ENCODE results near the gene PALLD. TPM values are rescaled to one million over a fixed set of nuclear protein-coding genes. Genes with fewer than 3 reads are reported as not detected.
A peak's percentile ranks its signal among the peaks of the same experiment; 100 is the strongest.

The PALLD gene
- total RNA-seq, 4 donors from 2014 or later: 1,036 to 2,270 (median 2,202) TPM

- no peak for ATAC-seq
- WGBS, 2 donors (ENCODE audit: low coverage in 1 of 2): 92% methylated on average over 7 to 8 of the region's 8 CpGs
These were observed 121.9 kb downstream of the PALLD start for GRCh38 chr4:168618577-168619265.

GRCh38 chr4:168619266-168619631 is 122.4 kb downstream of the PALLD start:
- H3K36me3 ChIP-seq: no peaks in the 10 kb centered on the region
- H3K4me3 ChIP-seq: no peak overlapping the region
- H3K27me3 ChIP-seq: no peaks in the 10 kb centered on the region
- no peak overlapping the region for H3K27ac ChIP-seq
- no peaks in the 10 kb centered on the region for H3K9me3 ChIP-seq
- no peak for ATAC-seq
- peaks cover 2 to 30% (median 4%) of the 10 kb centered on the region in 3 donors for H3K4me1 ChIP-seq
- TF ChIP-seq POLR2AphosphoS5 (IDR thresholded peaks at IDR 0.05) (no peak), CTCF (IDR thresholded peaks at IDR 0.05) (no peak), POLR2A (IDR thresholded peaks at IDR 0.05) (no peak)

More at GRCh38 chr4:168618577-168619265, 121.9 kb downstream of the PALLD start:
- TF ChIP-seq POLR2A (IDR thresholded peaks at IDR 0.05) (no peak), EP300 (IDR thresholded peaks at IDR 0.05) (no peak), CTCF (IDR thresholded peaks at IDR 0.05) (no peak)
- no peaks in the 10 kb centered on the region for H3K9me3 ChIP-seq
- no peak overlapping the region for H3K4me3 ChIP-seq
- H3K27ac ChIP-seq: no peak overlapping the region
- H3K36me3 ChIP-seq: no peaks in the 10 kb centered on the region
- H3K4me1 ChIP-seq: peaks cover 2 to 30% (median 4%) of the 10 kb centered on the region in 3 donors
- no peaks in the 10 kb centered on the region for H3K27me3 ChIP-seq

- Histone ChIP-seq H3K4me1 (peaks cover 2 to 23% (median 4%) of the 10 kb centered on the region in 3 donors), H3K27me3 (no peaks in the 10 kb centered on the region), H3K9me3 (no peaks in the 10 kb centered on the region), H3K36me3 (no peaks in the 10 kb centered on the region), H3K4me3 (no peak overlapping the region), H3K27ac (peak overlapping the region; percentile 53 to 69 (median 62))
- 68 to 69% methylated on average over 7 to 9 of the region's 9 CpGs for WGBS, 2 donors (ENCODE audit: low coverage in 1 of 2)
- ATAC-seq: peak; percentile 73
- TF ChIP-seq POLR2AphosphoS5 (IDR thresholded peaks at IDR 0.05) (no peak), EP300 (IDR thresholded peaks at IDR 0.05) (no peak), CTCF (IDR thresholded peaks at IDR 0.05) (no peak), POLR2A (IDR thresholded peaks at IDR 0.05) (no peak)
These were observed 125.1 kb downstream of the PALLD start for GRCh38 chr4:168621806-168622589.

GRCh38 chr4:168622600-168622999 is 125.7 kb downstream of the PALLD start:
- no peaks in the 10 kb centered on the region for H3K36me3 ChIP-seq
- ATAC-seq: no peak
- peak overlapping the region; percentile 53 to 69 (median 62) for H3K27ac ChIP-seq
- no peak overlapping the region for H3K4me3 ChIP-seq
- TF ChIP-seq EP300 (IDR thresholded peaks at IDR 0.05): no peak
- no peak for TF ChIP-seq CTCF (IDR thresholded peaks at IDR 0.05)
- no peak for TF ChIP-seq POLR2AphosphoS5 (IDR thresholded peaks at IDR 0.05)
- no peak for TF ChIP-seq POLR2A (IDR thresholded peaks at IDR 0.05)
- no peaks in the 10 kb centered on the region for H3K9me3 ChIP-seq
- peaks cover 2 to 23% (median 4%) of the 10 kb centered on the region in 3 donors for H3K4me1 ChIP-seq
- WGBS, 2 donors (ENCODE audit: low coverage in 1 of 2): 79 to 85% methylated on average over 4 of the region's 5 CpGs
- H3K27me3 ChIP-seq: no peaks in the 10 kb centered on the region

GRCh38 chr4:168623011-168623410 is 126.2 kb downstream of the PALLD start:
- no peaks in the 10 kb centered on the region for H3K36me3 ChIP-seq
- H3K27me3 ChIP-seq: no peaks in the 10 kb centered on the region
- ATAC-seq: no peak
- TF ChIP-seq CTCF (IDR thresholded peaks at IDR 0.05) (no peak), POLR2A (IDR thresholded peaks at IDR 0.05) (no peak), POLR2AphosphoS5 (IDR thresholded peaks at IDR 0.05) (no peak), EP300 (IDR thresholded peaks at IDR 0.05) (no peak)
- H3K4me1 ChIP-seq: peaks cover 2 to 23% (median 4%) of the 10 kb centered on the region in 3 donors
- no peaks in the 10 kb centered on the region for H3K9me3 ChIP-seq
- no peak overlapping the region for H3K4me3 ChIP-seq
- peak overlapping the region in 3 of 4 donors; percentile 53 to 62 (median 62) for H3K27ac ChIP-seq

Data from gastroesophageal sphincter (tissue), 4 donors.